GM12872 (cell line): ENCODE data around the gene SLC9A1.
A peak's percentile ranks its signal among the peaks of the same experiment; 100 is the strongest.

Source experiments
- TF ChIP-seq, protein P1 (sequence below): IDR thresholded peaks from 3 replicates; pipeline ENCODE4 v1.5.1; 2011; ENCODE audit warnings: low read depth, mild to moderate bottlenecking, low read length, moderate library complexity; ENCODE audit not compliant: insufficient read depth

The SLC9A1 gene

GRCh38 chr1:27117733-27118439 lies 37.0 kb downstream of the SLC9A1 start:
- TF ChIP-seq, protein P1, sequence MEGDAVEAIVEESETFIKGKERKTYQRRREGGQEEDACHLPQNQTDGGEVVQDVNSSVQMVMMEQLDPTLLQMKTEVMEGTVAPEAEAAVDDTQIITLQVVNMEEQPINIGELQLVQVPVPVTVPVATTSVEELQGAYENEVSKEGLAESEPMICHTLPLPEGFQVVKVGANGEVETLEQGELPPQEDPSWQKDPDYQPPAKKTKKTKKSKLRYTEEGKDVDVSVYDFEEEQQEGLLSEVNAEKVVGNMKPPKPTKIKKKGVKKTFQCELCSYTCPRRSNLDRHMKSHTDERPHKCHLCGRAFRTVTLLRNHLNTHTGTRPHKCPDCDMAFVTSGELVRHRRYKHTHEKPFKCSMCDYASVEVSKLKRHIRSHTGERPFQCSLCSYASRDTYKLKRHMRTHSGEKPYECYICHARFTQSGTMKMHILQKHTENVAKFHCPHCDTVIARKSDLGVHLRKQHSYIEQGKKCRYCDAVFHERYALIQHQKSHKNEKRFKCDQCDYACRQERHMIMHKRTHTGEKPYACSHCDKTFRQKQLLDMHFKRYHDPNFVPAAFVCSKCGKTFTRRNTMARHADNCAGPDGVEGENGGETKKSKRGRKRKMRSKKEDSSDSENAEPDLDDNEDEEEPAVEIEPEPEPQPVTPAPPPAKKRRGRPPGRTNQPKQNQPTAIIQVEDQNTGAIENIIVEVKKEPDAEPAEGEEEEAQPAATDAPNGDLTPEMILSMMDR = no peak

- TF ChIP-seq, protein P1 = no peak
These were observed 38.2 kb downstream of the SLC9A1 start for GRCh38 chr1:27116697-27117096.

- TF ChIP-seq, protein P1 = no peak
These were observed 38.7 kb downstream of the SLC9A1 start for GRCh38 chr1:27116232-27116631.

DNA sequence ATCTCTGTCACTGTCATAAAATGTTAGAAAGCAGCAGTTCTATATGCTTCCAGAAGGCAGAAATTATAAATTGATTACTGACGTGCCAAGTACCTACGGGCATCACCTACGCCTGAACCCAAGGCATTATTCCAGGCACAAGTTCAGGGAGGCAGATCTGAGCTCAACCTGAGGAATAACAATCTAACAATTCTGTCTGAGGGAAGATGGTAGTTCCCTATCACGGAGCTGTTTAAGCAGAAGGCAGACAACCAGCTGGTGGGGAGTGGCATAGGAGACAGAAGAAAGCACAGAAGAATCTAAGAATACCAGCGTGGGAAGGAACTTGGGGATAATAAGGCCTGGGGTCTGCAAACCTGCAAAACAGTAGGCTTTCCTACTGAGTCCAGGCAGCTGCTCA lies 40.4 kb downstream of the SLC9A1 start:
- TF ChIP-seq, protein P1 = no peak

DNA sequence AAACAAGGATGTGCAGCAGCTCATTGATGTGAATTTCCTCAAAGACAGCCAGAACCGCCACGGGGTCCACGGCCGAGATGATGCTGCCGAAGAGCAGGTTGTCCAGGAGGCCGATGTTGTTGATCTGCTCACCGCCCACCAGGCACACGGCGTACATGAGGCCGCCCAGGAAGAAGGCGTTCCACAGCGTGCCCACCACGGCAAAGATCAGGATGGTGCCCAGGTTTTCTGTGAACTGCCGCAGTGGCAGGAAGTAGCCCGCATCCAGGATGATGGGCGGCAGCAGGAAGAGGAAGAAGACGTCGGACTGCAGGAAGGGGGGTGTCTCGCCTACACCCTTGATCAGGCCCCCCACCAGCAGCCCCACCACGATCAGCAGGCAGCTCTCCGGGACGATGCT lies 41.1 kb downstream of the SLC9A1 start:
- TF ChIP-seq, protein P1 = no peak

- TF ChIP-seq, protein P1 = peak; percentile 27; the same call in 1 of the 3 replicates
These were observed 43.0 kb downstream of the SLC9A1 start for GRCh38 chr1:27111626-27112573.

GRCh38 chr1:27109103-27109822 lies 45.7 kb downstream of the SLC9A1 start:
- TF ChIP-seq, protein P1 = peak; percentile 42; the same call in 2 of the 3 replicates
